H9 (cell line): ENCODE data around the gene RALGAPB. TPM values are rescaled to one million over a fixed set of nuclear protein-coding genes. Genes with fewer than 3 reads are reported as not detected.

Source experiments
- DNase-seq: peaks from one replicate; pipeline ENCODE4 v3.0.0-alpha.2; 2017
- H2AFZ ChIP-seq: one replicate; pipeline ENCODE4 v1.6.1; 2013; ENCODE audit warnings: mild to moderate bottlenecking, low read length, control low read depth, moderate library complexity
- H2AK5ac ChIP-seq: 2 replicates; pipeline ENCODE4 v1.6.1; 2013; ENCODE audit warnings: low read length, control low read depth, mixed read lengths; ENCODE audit not compliant: insufficient read length
- H2BK120ac ChIP-seq: one replicate; pipeline ENCODE4 v1.6.1; 2013; ENCODE audit warnings: low read depth, mild to moderate bottlenecking, low read length, control low read depth, inconsistent platforms; ENCODE audit not compliant: poor library complexity, severe bottlenecking
- H2BK12ac ChIP-seq: 2 replicates; pipeline ENCODE4 v1.6.1; 2013; ENCODE audit warnings: low read length, control low read depth, mixed read lengths, low read depth; ENCODE audit not compliant: insufficient read length
- H2BK15ac ChIP-seq: 2 replicates; pipeline ENCODE4 v1.6.1; 2013; ENCODE audit warnings: low read depth, low read length, control low read depth
- H2BK20ac ChIP-seq: one replicate; pipeline ENCODE4 v1.6.1; 2013; ENCODE audit warnings: low read depth, mild to moderate bottlenecking, low read length, control low read depth, inconsistent platforms; ENCODE audit not compliant: poor library complexity, severe bottlenecking
- H2BK5ac ChIP-seq: 2 replicates; pipeline ENCODE4 v1.6.1; 2013; ENCODE audit warnings: low read length, control low read depth, mixed read lengths; ENCODE audit not compliant: insufficient read length
- H3K14ac ChIP-seq: 2 replicates; pipeline ENCODE4 v1.6.1; 2013; ENCODE audit warnings: low read length, control low read depth; ENCODE audit not compliant: insufficient read depth
- H3K18ac ChIP-seq: 2 replicates; pipeline ENCODE4 v1.6.1; 2013; ENCODE audit warnings: low read depth, mild to moderate bottlenecking, mixed read lengths, low read length, control low read depth; ENCODE audit not compliant: insufficient read length
- H3K23ac ChIP-seq: 2 replicates; pipeline ENCODE4 v1.6.1; 2013; ENCODE audit warnings: low read length, control low read depth, mixed read lengths, low read depth; ENCODE audit not compliant: insufficient read length
- H3K23me2 ChIP-seq: 2 replicates; pipeline ENCODE4 v1.6.1; 2013; ENCODE audit warnings: low read depth, mild to moderate bottlenecking, mixed read lengths, low read length, control low read depth; ENCODE audit not compliant: insufficient read length, poor library complexity, severe bottlenecking
- H3K27ac ChIP-seq: 2 replicates; pipeline ENCODE4 v1.5.1; 2013; ENCODE audit warnings: low read length, control low read depth, mixed read lengths, low read depth; ENCODE audit not compliant: insufficient read length
- H3K27me3 ChIP-seq: 2 replicates; pipeline ENCODE4 v1.6.1; 2013; ENCODE audit warnings: low read length, control low read depth, inconsistent platforms; ENCODE audit not compliant: insufficient read depth
- H3K4ac ChIP-seq: 2 replicates; pipeline ENCODE4 v1.6.1; 2013; ENCODE audit warnings: low read depth, mild to moderate bottlenecking, control low read depth, inconsistent platforms, low read length, moderate library complexity
- H3K4me1 ChIP-seq: 2 replicates; pipeline ENCODE4 v1.6.1; 2013; ENCODE audit warnings: low read length, control low read depth, inconsistent platforms; ENCODE audit not compliant: insufficient read depth
- H3K4me2 ChIP-seq: 2 replicates; pipeline ENCODE4 v1.6.1; 2013; ENCODE audit warnings: low read length, control low read depth, mixed read lengths; ENCODE audit not compliant: insufficient read length, insufficient read depth
- H3K56ac ChIP-seq: 2 replicates; pipeline ENCODE4 v1.6.1; 2013; ENCODE audit warnings: low read depth, mild to moderate bottlenecking, mixed read lengths, low read length, control low read depth; ENCODE audit not compliant: insufficient read length
- H3K79me1 ChIP-seq: 2 replicates; pipeline ENCODE4 v1.6.1; 2013; ENCODE audit warnings: low read depth, mild to moderate bottlenecking, moderate library complexity, low read length, control low read depth, inconsistent platforms; ENCODE audit not compliant: insufficient read depth, poor library complexity, severe bottlenecking
- H3K79me2 ChIP-seq: 2 replicates; pipeline ENCODE4 v1.6.1; 2013; ENCODE audit warnings: low read length, control low read depth, inconsistent platforms; ENCODE audit not compliant: insufficient read depth
- H3K9ac ChIP-seq: 2 replicates; pipeline ENCODE4 v1.6.1; 2013; ENCODE audit warnings: low read length, control low read depth, mixed read lengths; ENCODE audit not compliant: insufficient read length; ENCODE audit errors: extremely low read depth
- H3K9me3 ChIP-seq: one replicate; pipeline ENCODE4 v1.6.1; 2013; ENCODE audit warnings: low read depth, low read length, inconsistent platforms; ENCODE audit not compliant: control insufficient read depth
- H3T11ph ChIP-seq: one replicate; pipeline ENCODE4 v1.6.1; 2013; ENCODE audit warnings: mild to moderate bottlenecking, low read length, control low read depth, inconsistent platforms
- H4K20me1 ChIP-seq: one replicate; pipeline ENCODE4 v1.6.1; 2013; ENCODE audit not compliant: control insufficient read depth, insufficient read length, insufficient read depth
- H4K5ac ChIP-seq: 2 replicates; pipeline ENCODE4 v1.6.1; 2013; ENCODE audit warnings: low read depth, mild to moderate bottlenecking, mixed read lengths, low read length, control low read depth; ENCODE audit not compliant: insufficient read length
- H4K8ac ChIP-seq: replicated peaks from 2 replicates; pipeline ENCODE4 v1.6.1; 2013; ENCODE audit warnings: low read length, control low read depth, mixed read lengths, low read depth; ENCODE audit not compliant: insufficient read length
- H4K91ac ChIP-seq: 2 replicates; pipeline ENCODE4 v1.6.1; 2013; ENCODE audit warnings: low read depth, mild to moderate bottlenecking, moderate library complexity, mixed read lengths, low read length, control low read depth; ENCODE audit not compliant: insufficient read length
- H3K27ac Mint-ChIP-seq, 3 experiments: 2 replicates in 2 of 3; 3 replicates in 1 of 3; pipeline ENCODE4 v1.8.0; 2020 to 2021; ENCODE audit warnings: mixed read lengths in 3 of 3, mild to moderate bottlenecking in 1 of 3, moderate library complexity in 1 of 3
- H3K27me3 Mint-ChIP-seq: 2 replicates; pipeline ENCODE4 v1.8.0; 2021; ENCODE audit warnings: low read depth, mild to moderate bottlenecking, moderate library complexity, mixed read lengths
- H3K36me3 Mint-ChIP-seq, 3 experiments: 2 replicates in 2 of 3; 3 replicates in 1 of 3; pipeline ENCODE4 v1.8.0; 2020 to 2021; ENCODE audit warnings: low read depth in 3 of 3, mixed read lengths in 3 of 3; ENCODE audit not compliant: insufficient read depth in 1 of 3
- H3K4me1 Mint-ChIP-seq, 2 experiments: 2 replicates each; pipeline ENCODE4 v1.8.0; 2020; ENCODE audit warnings: mixed read lengths in 2 of 2
- H3K4me3 Mint-ChIP-seq, 2 experiments: 2 replicates in 1 of 2; 3 replicates in 1 of 2; pipeline ENCODE4 v1.8.0; 2020 to 2021; ENCODE audit warnings: mild to moderate bottlenecking in 2 of 2, mixed read lengths in 2 of 2, moderate library complexity in 1 of 2
- H3K9me3 Mint-ChIP-seq, 2 experiments: 2 replicates in 1 of 2; 3 replicates in 1 of 2; pipeline ENCODE4 v1.8.0; 2020; ENCODE audit warnings: mild to moderate bottlenecking in 2 of 2, mixed read lengths in 2 of 2, moderate library complexity in 1 of 2
- CTCF ChIP-seq: fragments of 200-600 bp; sonication (generic); conservative IDR thresholded peaks from 3 replicates; pipeline ENCODE4 v1.8.0; 2021; ENCODE audit warnings: antibody characterized with exemption, mild to moderate bottlenecking
- WGBS: extraction: QIAGEN DNeasy Blood & Tissue Kit; methylation state at CpG from one replicate; pipeline ENCODE4 v1.1.7; 2013; ENCODE audit warnings: missing lambda C conversion rate, low lambda C conversion rate, mixed read lengths; ENCODE audit not compliant: insufficient read length; ENCODE audit errors: extremely low coverage; 5-methylcytosine and 5-hydroxymethylcytosine counted together
- total RNA-seq: library from RNA; stranded (reverse); gene quantifications from 2 replicates; pipeline ENCODE4 v1.2.1, GENCODE V29; 2021

The RALGAPB gene
- total RNA-seq, 1 experiment from 2014 or later: 28.5 TPM

- no peaks in the 10 kb centered on the region for H3K79me1 ChIP-seq
- no peak overlapping the region for H3T11ph ChIP-seq
- H2BK12ac ChIP-seq: no peak overlapping the region
- H2BK5ac ChIP-seq: no peak overlapping the region
- Mint-ChIP-seq H3K4me1 (peaks cover 22 to 28% of the 10 kb centered on the region in 2 experiments), H3K4me3 (no peak overlapping the region), H3K36me3 (no peaks in the 10 kb centered on the region), H3K9me3 (no peaks in the 10 kb centered on the region), H3K27ac (no peak overlapping the region), H3K27me3 (peaks cover 1% of the 10 kb centered on the region; the same call in 1 of the 2 replicates)
- H4K91ac ChIP-seq: no peak overlapping the region
- H3K56ac ChIP-seq: no peak overlapping the region
- H3K18ac ChIP-seq: no peak overlapping the region
- H2AFZ ChIP-seq: no peak overlapping the region
- no peak overlapping the region for H4K5ac ChIP-seq
- H3K4me2 ChIP-seq: no peak overlapping the region
- H4K8ac ChIP-seq: no peak overlapping the region
- WGBS: no CpG with 5 or more reads among the region's 4 CpGs
- no peak overlapping the region for H2AK5ac ChIP-seq
- H2BK120ac ChIP-seq: no peak overlapping the region
- no peak for DNase-seq
- no peak for TF ChIP-seq CTCF
- no peaks in the 10 kb centered on the region for H3K4me1 ChIP-seq
- H3K27ac ChIP-seq: no peak overlapping the region
- no peaks in the 10 kb centered on the region for H3K9me3 ChIP-seq
- H3K23ac ChIP-seq: no peak overlapping the region
- no peak overlapping the region for H3K9ac ChIP-seq
- no peaks in the 10 kb centered on the region for H3K79me2 ChIP-seq
- no peaks in the 10 kb centered on the region for H4K20me1 ChIP-seq
- no peak overlapping the region for H2BK15ac ChIP-seq
- H3K4ac ChIP-seq: no peak overlapping the region
- H3K23me2 ChIP-seq: no peaks in the 10 kb centered on the region
- no peak overlapping the region for H2BK20ac ChIP-seq
- no peaks in the 10 kb centered on the region for H3K27me3 ChIP-seq
- no peak overlapping the region for H3K14ac ChIP-seq
Measured at GRCh38 chr20:38583306-38583705, 110.7 kb downstream of the RALGAPB start.
